NCI-H446 (cell line): Measurements from ENCODE around the gene MLLT10.
A peak's percentile ranks its signal among the peaks of the same experiment; 100 is the strongest.

Experiments
- DNase-seq, 2 experiments: peaks; one replicate each; lab custom pipeline; 2025; lab: John Stamatoyannopoulos, UW

The MLLT10 gene

GRCh38 chr10:21501731-21502347 lies 32.2 kb upstream of the MLLT10 start:
- no peak for DNase-seq

- no peak for DNase-seq
Observed at GRCh38 chr10:21502348-21502740, 31.7 kb upstream of the MLLT10 start.

GRCh38 chr10:21503542-21503941 lies 30.5 kb upstream of the MLLT10 start:
- DNase-seq: no peak

GRCh38 chr10:21505711-21506278 lies 28.2 kb upstream of the MLLT10 start:
- DNase-seq: no peak

GRCh38 chr10:21506351-21506750 lies 27.7 kb upstream of the MLLT10 start:
- DNase-seq: no peak

GRCh38 chr10:21507150-21507549 lies 26.9 kb upstream of the MLLT10 start:
- no peak for DNase-seq

- no peak for DNase-seq
Observed at GRCh38 chr10:21508706-21509331, 25.2 kb upstream of the MLLT10 start.

- DNase-seq: no peak
Observed at GRCh38 chr10:21509341-21510240, 24.4 kb upstream of the MLLT10 start.

- DNase-seq: no peak
Observed at GRCh38 chr10:21510241-21511094, 23.6 kb upstream of the MLLT10 start.

GRCh38 chr10:21511095-21511570 lies 22.9 kb upstream of the MLLT10 start:
- no peak for DNase-seq

GRCh38 chr10:21511946-21512572 lies 22.0 kb upstream of the MLLT10 start:
- DNase-seq: no peak

- no peak for DNase-seq
Observed at GRCh38 chr10:21512573-21513404, 21.2 kb upstream of the MLLT10 start.

- no peak for DNase-seq
Observed at GRCh38 chr10:21513405-21513788, 20.6 kb upstream of the MLLT10 start.

GRCh38 chr10:21514129-21514817 lies 19.8 kb upstream of the MLLT10 start:
- DNase-seq: no peak

GRCh38 chr10:21514818-21515351 lies 19.1 kb upstream of the MLLT10 start:
- DNase-seq: no peak

GRCh38 chr10:21515361-21516241 lies 18.4 kb upstream of the MLLT10 start:
- no peak for DNase-seq

- DNase-seq: peak; percentile 21 to 72
Observed at GRCh38 chr10:21516242-21517131, 17.5 kb upstream of the MLLT10 start.
